DND-41 (cell line): ENCODE results near the gene CES4A.

Source experiments
- ATAC-seq: fragments of 200-7000 bp; cut with Tn5 transposase; 3 replicates; pipeline ENCODE4 v1.9.1; 2021; ENCODE audit warnings: low read depth; ENCODE audit not compliant: insufficient read depth
- DNase-seq: peaks from one replicate; pipeline ENCODE4 v3.0.0-alpha.2; 2020
- H2AFZ ChIP-seq: 2 replicates; pipeline ENCODE4 v1.6.0; 2012; ENCODE audit warnings: low read depth, low read length
- H3K27ac ChIP-seq: 2 replicates; pipeline ENCODE4 v1.5.1; 2012; ENCODE audit warnings: low read length, inconsistent platforms
- H3K27me3 ChIP-seq: fragments of 200-600 bp; sonication (generic); 2 replicates; pipeline ENCODE4 v1.6.0; 2012; ENCODE audit warnings: low read length, mild to moderate bottlenecking, inconsistent platforms; ENCODE audit not compliant: insufficient read depth, poor library complexity
- H3K36me3 ChIP-seq: 2 replicates; pipeline ENCODE4 v1.5.1; 2012; ENCODE audit warnings: low read length, inconsistent platforms; ENCODE audit not compliant: insufficient read depth
- H3K4me1 ChIP-seq: 2 replicates; pipeline ENCODE4 v1.5.1; 2012; ENCODE audit warnings: mild to moderate bottlenecking, low read length; ENCODE audit not compliant: insufficient read depth
- H3K4me2 ChIP-seq: 2 replicates; pipeline ENCODE4 v1.6.0; 2012; ENCODE audit warnings: mild to moderate bottlenecking, moderate library complexity, low read length, inconsistent platforms; ENCODE audit not compliant: insufficient read depth
- H3K4me3 ChIP-seq, 2 experiments: fragments of 200-600 bp in 1 of 2; shearing (Covaris generic) in 1 of 2; 2 replicates each; pipeline ENCODE4 v1.5.1; 2012 to 2016; ENCODE audit warnings: inconsistent platforms in 2 of 2, low read length in 2 of 2, mild to moderate bottlenecking in 2 of 2, low read depth in 1 of 2, moderate library complexity in 1 of 2
- H3K79me2 ChIP-seq: 2 replicates; pipeline ENCODE4 v1.6.0; 2012; ENCODE audit warnings: low read length, inconsistent platforms; ENCODE audit not compliant: insufficient read depth
- H3K9ac ChIP-seq: 2 replicates; pipeline ENCODE4 v1.6.0; 2012; ENCODE audit warnings: low read depth, mild to moderate bottlenecking, inconsistent platforms, low read length, moderate library complexity
- H3K9me3 ChIP-seq: 2 replicates; pipeline ENCODE4 v1.5.1; 2012; ENCODE audit warnings: low read length, moderate library complexity, mild to moderate bottlenecking, inconsistent platforms; ENCODE audit not compliant: insufficient read depth, severe bottlenecking
- H4K20me1 ChIP-seq: 2 replicates; pipeline ENCODE4 v1.6.0; 2012; ENCODE audit warnings: low read length; ENCODE audit not compliant: insufficient read depth
- CTCF ChIP-seq: IDR thresholded peaks from 2 replicates; pipeline ENCODE4 v1.5.1; 2012; ENCODE audit warnings: borderline replicate concordance, low read length, moderate library complexity, mild to moderate bottlenecking; ENCODE audit not compliant: poor library complexity, severe bottlenecking; ENCODE audit errors: extremely low read depth
- EZH2 ChIP-seq: IDR thresholded peaks from 3 replicates; pipeline ENCODE4 v1.6.1; 2012; ENCODE audit warnings: borderline replicate concordance, low read depth, mild to moderate bottlenecking, moderate library complexity, low read length, inconsistent platforms; ENCODE audit not compliant: severe bottlenecking

The CES4A gene

GRCh38 chr16:67054901-67055300, 66.5 kb downstream of the CES4A start:
- DNase-seq, result no peak
- Histone ChIP-seq H3K36me3 (peaks cover 61% of the 10 kb centered on the region), H2AFZ (no peak overlapping the region), H3K4me2 (no peak overlapping the region), H4K20me1 (peaks cover 74% of the 10 kb centered on the region; the same call in 1 of the 2 replicates), H3K9me3 (no peaks in the 10 kb centered on the region), H3K27ac (no peak overlapping the region), H3K79me2 (peaks cover 96% of the 10 kb centered on the region), H3K4me3 (no peak overlapping the region), H3K4me1 (peaks cover 15% of the 10 kb centered on the region), H3K9ac (no peak overlapping the region), H3K27me3 (no peaks in the 10 kb centered on the region)
- ATAC-seq, result no peak
- TF ChIP-seq EZH2 (no peak), CTCF (no peak)

- Histone ChIP-seq H3K36me3 (peaks cover 57% of the 10 kb centered on the region), H3K4me2 (no peak overlapping the region), H3K4me3 (no peak overlapping the region), H3K27ac (no peak overlapping the region), H2AFZ (no peak overlapping the region), H3K27me3 (no peaks in the 10 kb centered on the region), H4K20me1 (peaks cover 74% of the 10 kb centered on the region; the same call in 1 of the 2 replicates), H3K9me3 (no peaks in the 10 kb centered on the region), H3K4me1 (peaks cover 15% of the 10 kb centered on the region), H3K79me2 (peaks cover 97% of the 10 kb centered on the region), H3K9ac (no peak overlapping the region)
- DNase-seq (no peak), ATAC-seq (no peak)
- TF ChIP-seq CTCF (no peak), EZH2 (no peak)
Measured at GRCh38 chr16:67055712-67056487, 67.5 kb downstream of the CES4A start.
